ENCODE measurements around the gene PRIM1.
"Not testable (repeated sequence)": the region's sequence is repeated elsewhere in the genome, so short reads cannot be mapped to it uniquely, and the experiment has no call there.

- not testable (repeated sequence) for TF ChIP-seq KDM1A (IDR thresholded peaks at IDR 0.05; ENCODE audit: borderline replicate concordance, low read length); YY1 (IDR thresholded peaks at IDR 0.05; ENCODE audit: low read depth, low read length); SIRT6 (IDR thresholded peaks at IDR 0.05; ENCODE audit: low read length); GABPA (IDR thresholded peaks at IDR 0.05; ENCODE audit: borderline replicate concordance, insufficient read depth, low read length); POLR2A (IDR thresholded peaks at IDR 0.05; ENCODE audit: control extremely low read depth in 1 of 2, low read depth in 2 of 2, low read length in 2 of 2); JUND (IDR thresholded peaks at IDR 0.05; ENCODE audit: low read length); BACH1 (IDR thresholded peaks at IDR 0.05; ENCODE audit: low read length); EP300 (IDR thresholded peaks at IDR 0.05; ENCODE audit: borderline replicate concordance in 1 of 2, low read depth in 2 of 2, low read length in 2 of 2); RNF2 (IDR thresholded peaks at IDR 0.05; ENCODE audit: borderline replicate concordance, low read depth, low read length, missing control alignments, poor library complexity, severe bottlenecking); SP4 (IDR thresholded peaks at IDR 0.05; ENCODE audit: low read length); EGR1 (IDR thresholded peaks at IDR 0.05; ENCODE audit: borderline replicate concordance, low read depth, low read length); HDAC6 (IDR thresholded peaks at IDR 0.05; ENCODE audit: low read depth, low read length)
- TF ChIP-seq, protein P1, sequence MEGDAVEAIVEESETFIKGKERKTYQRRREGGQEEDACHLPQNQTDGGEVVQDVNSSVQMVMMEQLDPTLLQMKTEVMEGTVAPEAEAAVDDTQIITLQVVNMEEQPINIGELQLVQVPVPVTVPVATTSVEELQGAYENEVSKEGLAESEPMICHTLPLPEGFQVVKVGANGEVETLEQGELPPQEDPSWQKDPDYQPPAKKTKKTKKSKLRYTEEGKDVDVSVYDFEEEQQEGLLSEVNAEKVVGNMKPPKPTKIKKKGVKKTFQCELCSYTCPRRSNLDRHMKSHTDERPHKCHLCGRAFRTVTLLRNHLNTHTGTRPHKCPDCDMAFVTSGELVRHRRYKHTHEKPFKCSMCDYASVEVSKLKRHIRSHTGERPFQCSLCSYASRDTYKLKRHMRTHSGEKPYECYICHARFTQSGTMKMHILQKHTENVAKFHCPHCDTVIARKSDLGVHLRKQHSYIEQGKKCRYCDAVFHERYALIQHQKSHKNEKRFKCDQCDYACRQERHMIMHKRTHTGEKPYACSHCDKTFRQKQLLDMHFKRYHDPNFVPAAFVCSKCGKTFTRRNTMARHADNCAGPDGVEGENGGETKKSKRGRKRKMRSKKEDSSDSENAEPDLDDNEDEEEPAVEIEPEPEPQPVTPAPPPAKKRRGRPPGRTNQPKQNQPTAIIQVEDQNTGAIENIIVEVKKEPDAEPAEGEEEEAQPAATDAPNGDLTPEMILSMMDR (IDR thresholded peaks at IDR 0.05; ENCODE audit: control extremely low read depth in 1 of 3, insufficient read depth in 1 of 3, low read depth in 1 of 3, low read length in 3 of 3) = not testable (repeated sequence)
- TF ChIP-seq, protein P2, sequence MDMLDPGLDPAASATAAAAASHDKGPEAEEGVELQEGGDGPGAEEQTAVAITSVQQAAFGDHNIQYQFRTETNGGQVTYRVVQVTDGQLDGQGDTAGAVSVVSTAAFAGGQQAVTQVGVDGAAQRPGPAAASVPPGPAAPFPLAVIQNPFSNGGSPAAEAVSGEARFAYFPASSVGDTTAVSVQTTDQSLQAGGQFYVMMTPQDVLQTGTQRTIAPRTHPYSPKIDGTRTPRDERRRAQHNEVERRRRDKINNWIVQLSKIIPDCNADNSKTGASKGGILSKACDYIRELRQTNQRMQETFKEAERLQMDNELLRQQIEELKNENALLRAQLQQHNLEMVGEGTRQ (IDR thresholded peaks at IDR 0.05; ENCODE audit: low read length) = not testable (repeated sequence)
Measured at GRCh38 chr12:56795791-56796190, 43.7 kb upstream of the PRIM1 start.
